ENCODE results near the gene TMEM108.

DNA sequence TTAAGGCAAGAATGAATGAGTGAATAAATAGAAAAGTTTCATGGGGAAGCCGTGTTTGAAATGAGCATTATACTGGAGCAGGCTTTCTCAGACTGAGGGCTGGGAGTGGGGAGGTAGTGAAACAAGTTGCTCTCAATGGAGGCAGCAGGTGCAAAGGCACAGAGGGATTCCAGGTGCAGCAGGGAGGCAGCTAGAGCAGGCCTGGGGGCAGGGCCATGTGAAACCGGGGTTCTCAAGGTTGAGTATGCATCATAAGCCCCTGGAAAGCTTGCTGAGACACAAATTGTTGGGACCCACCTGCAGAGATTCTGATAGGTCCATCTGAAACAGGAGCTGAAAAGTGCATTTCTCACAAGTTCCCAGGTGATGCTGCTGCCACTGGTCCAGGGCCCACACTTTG lies 406.9 kb downstream of the TMEM108 start:
- no peak for TF ChIP-seq TAF1 (IDR thresholded peaks at IDR 0.05; ENCODE audit: low read depth, low read length)
- no peak for TF ChIP-seq POLR2AphosphoS5 (IDR thresholded peaks at IDR 0.05; ENCODE audit: low read depth, low read length)
